ENCODE data around the gene MADD. TPM values are rescaled to one million over a fixed set of nuclear protein-coding genes. Genes with fewer than 3 reads are reported as not detected.

The MADD gene
- total and polyA plus RNA-seq, 2 donors (not counting 1 experiment from before 2014, with no cell fraction given): 56.8 to 108 TPM

- Histone ChIP-seq H3K4me2 (replicated peaks; ENCODE audit: low read depth, low read length, poor library complexity, severe bottlenecking) (no peak overlapping the region), H3K9ac (ENCODE audit: low read length) (no peak overlapping the region), H3K27me3 (replicated peaks in 1 of 4; ENCODE audit: control extremely low read depth in 1 of 4, control insufficient read depth in 3 of 4, insufficient read depth in 4 of 4, low read length in 3 of 4) (no peaks in the 10 kb centered on the region), H2AFZ (ENCODE audit: insufficient read depth, low read depth, low read length, poor library complexity, severe bottlenecking) (no peak overlapping the region), H3K79me2 (ENCODE audit: control insufficient read depth, insufficient read depth, low read length) (peaks cover 19% of the 10 kb centered on the region), H3K27ac (ENCODE audit: low read length in 2 of 2) (no peak overlapping the region), H3K4me1 (ENCODE audit: control insufficient read depth in 2 of 2, insufficient read depth in 2 of 2, low read length in 2 of 2) (no peaks in the 10 kb centered on the region), H4K20me1 (ENCODE audit: control insufficient read depth, insufficient read depth, low read length, poor library complexity, severe bottlenecking) (no peaks in the 10 kb centered on the region), H3K36me3 (replicated peaks in 1 of 2; ENCODE audit: control extremely low read depth in 1 of 2, control insufficient read depth in 1 of 2, extremely low read depth in 1 of 2, insufficient read depth in 2 of 2, low read length in 1 of 2) (peaks cover 4 to 86% of the 10 kb centered on the region in 2 experiments), H3K9me3 (ENCODE audit: control extremely low read depth in 1 of 3, control insufficient read depth in 2 of 3, insufficient read depth in 1 of 3, low read length in 2 of 3) (no peaks in the 10 kb centered on the region), H3K4me3 (ENCODE audit: control extremely low read depth in 1 of 5, extremely low read depth in 1 of 5, insufficient read depth in 1 of 5, low read depth in 2 of 5, low read length in 4 of 5) (no peak overlapping the region)
- Mint-ChIP-seq H3K9me3 (ENCODE audit: insufficient read depth) (no peaks in the 10 kb centered on the region), H3K27me3 (no peaks in the 10 kb centered on the region), H3K27ac (no peak overlapping the region), H3K4me3 (no peak overlapping the region), H3K4me1 (no peaks in the 10 kb centered on the region)
- ATAC-seq (ENCODE audit: low read depth) (no peak), DNase-seq (no peak)
- intact Hi-C loops (cut with micrococcal nuclease): no loop called here
- WGBS (ENCODE audit: insufficient coverage): 97% methylated on average over 13 of the region's 13 CpGs
- POLR2A ChIA-PET: no interaction called here
- CTCF ChIA-PET: interaction anchor here (0.6 kb wide), 1 partner anchor 123 kb away, joined by 4 read pairs; no protein-coding TSS in a partner anchor
- no peak for TF ChIP-seq CTCF (IDR thresholded peaks at IDR 0.05)
- TF ChIP-seq EZH2 (IDR thresholded peaks at IDR 0.05; ENCODE audit: borderline replicate concordance, insufficient read depth, low read depth, low read length, poor library complexity, severe bottlenecking): no peak
Observed at GRCh38 chr11:47285969-47286770, 16.2 kb downstream of the MADD start.

GRCh38 chr11:47288066-47288465 lies 18.1 kb downstream of the MADD start:
- POLR2A ChIA-PET: no interaction called here
- intact Hi-C loops (cut with micrococcal nuclease): no loop called here
- peaks cover 10% of the 10 kb centered on the region for H3K79me2 ChIP-seq (ENCODE audit: control insufficient read depth, insufficient read depth, low read length)
- DNase-seq (no peak), ATAC-seq (ENCODE audit: low read depth) (no peak)
- H3K36me3 ChIP-seq (replicated peaks in 1 of 2; ENCODE audit: control extremely low read depth in 1 of 2, control insufficient read depth in 1 of 2, extremely low read depth in 1 of 2, insufficient read depth in 2 of 2, low read length in 1 of 2): peaks cover 3 to 86% of the 10 kb centered on the region in 2 experiments
- no peak overlapping the region for H3K4me3 ChIP-seq (ENCODE audit: control extremely low read depth in 1 of 5, extremely low read depth in 1 of 5, insufficient read depth in 1 of 5, low read depth in 2 of 5, low read length in 4 of 5)
- no peaks in the 10 kb centered on the region for H4K20me1 ChIP-seq (ENCODE audit: control insufficient read depth, insufficient read depth, low read length, poor library complexity, severe bottlenecking)
- no peaks in the 10 kb centered on the region for H3K27me3 Mint-ChIP-seq
- H3K27ac Mint-ChIP-seq: no peak overlapping the region
- TF ChIP-seq CTCF (IDR thresholded peaks at IDR 0.05): no peak
- TF ChIP-seq EZH2 (IDR thresholded peaks at IDR 0.05; ENCODE audit: borderline replicate concordance, insufficient read depth, low read depth, low read length, poor library complexity, severe bottlenecking): no peak
- no peak overlapping the region for H2AFZ ChIP-seq (ENCODE audit: insufficient read depth, low read depth, low read length, poor library complexity, severe bottlenecking)
- no peaks in the 10 kb centered on the region for H3K27me3 ChIP-seq (replicated peaks in 1 of 4; ENCODE audit: control extremely low read depth in 1 of 4, control insufficient read depth in 3 of 4, insufficient read depth in 4 of 4, low read length in 3 of 4)
- no peaks in the 10 kb centered on the region for H3K9me3 Mint-ChIP-seq (ENCODE audit: insufficient read depth)
- CTCF ChIA-PET: interaction anchor here (1.0 kb wide), 1 partner anchor 124 kb away, joined by 4 read pairs; no protein-coding TSS in a partner anchor
- no peaks in the 10 kb centered on the region for H3K9me3 ChIP-seq (ENCODE audit: control extremely low read depth in 1 of 3, control insufficient read depth in 2 of 3, insufficient read depth in 1 of 3, low read length in 2 of 3)
- H3K9ac ChIP-seq (ENCODE audit: low read length): no peak overlapping the region
- H3K4me1 ChIP-seq (ENCODE audit: control insufficient read depth in 2 of 2, insufficient read depth in 2 of 2, low read length in 2 of 2): no peaks in the 10 kb centered on the region
- H3K4me1 Mint-ChIP-seq: no peaks in the 10 kb centered on the region
- H3K4me3 Mint-ChIP-seq: no peak overlapping the region
- no peak overlapping the region for H3K27ac ChIP-seq (ENCODE audit: low read length in 2 of 2)
- 100% methylated on average over 2 of the region's 5 CpGs for WGBS (ENCODE audit: insufficient coverage)
- H3K4me2 ChIP-seq (replicated peaks; ENCODE audit: low read depth, low read length, poor library complexity, severe bottlenecking): no peak overlapping the region

Measured in B cell (primary cell).